PC-9 (cell line): ENCODE data around the gene RPL10A. TPM values are rescaled to one million over a fixed set of nuclear protein-coding genes. Genes with fewer than 3 reads are reported as not detected.

Experiments
- BruUV-seq: library from RNA; stranded (reverse); fragments of 400-500 nt; replicated peaks from 2 replicates; lab custom pipeline; 2021; lab: Mats Ljungman, UMichigan
- CTCF ChIA-PET: fragments of 300-600 bp; sonication (Branson Sonifier 250); formaldehyde crosslinking; loops from one replicate; lab custom pipeline; 2022; ENCODE audit warnings: antibody characterized with exemption; lab: Charles Lee
- POLR2A ChIA-PET: fragments of 300-600 bp; sonication (Branson Sonifier 250); formaldehyde crosslinking; loops from one replicate; lab custom pipeline; 2022; ENCODE audit warnings: antibody characterized with exemption; ENCODE audit not compliant: unreplicated experiment; lab: Charles Lee
- DNase-seq, 2 experiments: peaks; one replicate each; pipeline versions ENCODE4 v3.0.0 to v3.0.0-alpha.2; 2015 to 2022; ENCODE audit warnings: mixed read lengths in 1 of 2
- H2AFZ ChIP-seq: fragments of 200-600 bp; sonication (generic); 2 replicates; pipeline ENCODE4 v1.8.1; 2017; ENCODE audit warnings: antibody characterized with exemption
- H3F3A ChIP-seq: fragments of 200-600 bp; sonication (generic); 2 replicates; pipeline ENCODE4 v1.8.1; 2017; ENCODE audit warnings: antibody characterized with exemption, mild to moderate bottlenecking, low read depth; ENCODE audit not compliant: insufficient read depth
- H3K27ac ChIP-seq: fragments of 200-600 bp; sonication (generic); 2 replicates; pipeline ENCODE4 v1.6.1; 2016; ENCODE audit warnings: mixed run types
- H3K27me3 ChIP-seq: fragments of 200-600 bp; sonication (generic); 2 replicates; pipeline ENCODE4 v1.6.1; 2016; ENCODE audit warnings: low read depth, mixed run types; ENCODE audit not compliant: insufficient read depth
- H3K36me3 ChIP-seq: fragments of 200-600 bp; sonication (generic); 2 replicates; pipeline ENCODE4 v1.6.1; 2016; ENCODE audit warnings: low read depth, mixed run types
- H3K4me1 ChIP-seq: fragments of 200-600 bp; sonication (generic); replicated peaks from 2 replicates; pipeline ENCODE4 v1.6.1; 2016; ENCODE audit warnings: mixed run types; ENCODE audit not compliant: insufficient read depth
- H3K4me2 ChIP-seq: fragments of 200-600 bp; sonication (generic); 2 replicates; pipeline ENCODE4 v1.6.1; 2017; ENCODE audit warnings: mixed run types
- H3K4me3 ChIP-seq: fragments of 200-600 bp; sonication (generic); 2 replicates; pipeline ENCODE4 v1.6.1; 2016; ENCODE audit warnings: mixed run types
- H3K79me2 ChIP-seq: fragments of 200-600 bp; sonication (generic); 2 replicates; pipeline ENCODE4 v1.6.1; 2017; ENCODE audit warnings: low read depth, mixed run types
- H3K9me2 ChIP-seq: fragments of 200-600 bp; sonication (generic); 2 replicates; pipeline ENCODE4 v1.8.1; 2017; ENCODE audit warnings: mild to moderate bottlenecking; ENCODE audit not compliant: insufficient read depth
- H3K9me3 ChIP-seq: fragments of 200-600 bp; sonication (generic); 2 replicates; pipeline ENCODE4 v1.8.1; 2016; ENCODE audit warnings: low read depth; ENCODE audit not compliant: insufficient read depth
- H4K20me1 ChIP-seq: fragments of 200-600 bp; sonication (generic); 2 replicates; pipeline ENCODE4 v1.8.1; 2017; ENCODE audit not compliant: insufficient read depth
- EZH2 ChIP-seq: fragments of 200-600 bp; sonication (generic); IDR thresholded peaks from 2 replicates; pipeline ENCODE4 v1.8.0; 2017; ENCODE audit warnings: antibody characterized with exemption, low read depth
- intact Hi-C: fragments of 100-400 bp; cut with micrococcal nuclease; formaldehyde crosslinking; loops from one replicate; pipeline ENCODE4 v1.10.0; 2022; ENCODE audit not compliant: unreplicated experiment
- total RNA-seq: library from RNA; stranded (reverse); gene quantifications from 2 replicates; pipeline ENCODE4 v1.2.3, GENCODE V29; 2021
- TF ChIP-seq, protein P1 (sequence below): fragments of 200-600 bp; sonication (generic); conservative IDR thresholded peaks from 2 replicates; pipeline ENCODE4 v1.6.1; 2017; ENCODE audit warnings: mixed run types, antibody characterized with exemption, mild to moderate bottlenecking, moderate library complexity

Gene RPL10A
- total RNA-seq, 1 experiment from 2014 or later: 1,335 TPM

DNA sequence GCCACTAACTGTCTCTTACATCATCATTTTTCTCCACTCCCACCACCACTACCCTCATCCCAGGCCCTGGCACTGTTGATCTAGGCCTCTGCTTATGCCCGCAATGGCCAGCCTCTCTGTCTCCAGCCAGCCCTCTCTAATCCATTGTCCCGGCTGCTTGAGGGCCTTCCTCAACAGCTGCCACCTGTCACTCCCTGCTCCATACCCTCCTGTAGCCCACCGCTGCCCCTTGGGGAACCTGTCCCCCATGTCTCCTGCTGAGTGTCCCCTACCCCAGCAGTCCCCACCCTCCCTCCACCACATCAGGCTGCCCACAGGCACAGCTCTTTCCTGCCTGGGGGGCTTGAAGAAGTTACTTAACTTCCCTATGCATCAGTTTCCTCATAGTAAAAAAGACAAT is 15.3 kb downstream of the RPL10A start:
- H4K20me1 ChIP-seq: no peaks in the 10 kb centered on the region
- intact Hi-C loops: no loop called here
- H3K9me2 ChIP-seq: no peaks in the 10 kb centered on the region
- TF ChIP-seq, protein P1, sequence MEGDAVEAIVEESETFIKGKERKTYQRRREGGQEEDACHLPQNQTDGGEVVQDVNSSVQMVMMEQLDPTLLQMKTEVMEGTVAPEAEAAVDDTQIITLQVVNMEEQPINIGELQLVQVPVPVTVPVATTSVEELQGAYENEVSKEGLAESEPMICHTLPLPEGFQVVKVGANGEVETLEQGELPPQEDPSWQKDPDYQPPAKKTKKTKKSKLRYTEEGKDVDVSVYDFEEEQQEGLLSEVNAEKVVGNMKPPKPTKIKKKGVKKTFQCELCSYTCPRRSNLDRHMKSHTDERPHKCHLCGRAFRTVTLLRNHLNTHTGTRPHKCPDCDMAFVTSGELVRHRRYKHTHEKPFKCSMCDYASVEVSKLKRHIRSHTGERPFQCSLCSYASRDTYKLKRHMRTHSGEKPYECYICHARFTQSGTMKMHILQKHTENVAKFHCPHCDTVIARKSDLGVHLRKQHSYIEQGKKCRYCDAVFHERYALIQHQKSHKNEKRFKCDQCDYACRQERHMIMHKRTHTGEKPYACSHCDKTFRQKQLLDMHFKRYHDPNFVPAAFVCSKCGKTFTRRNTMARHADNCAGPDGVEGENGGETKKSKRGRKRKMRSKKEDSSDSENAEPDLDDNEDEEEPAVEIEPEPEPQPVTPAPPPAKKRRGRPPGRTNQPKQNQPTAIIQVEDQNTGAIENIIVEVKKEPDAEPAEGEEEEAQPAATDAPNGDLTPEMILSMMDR: no peak
- no peak for TF ChIP-seq EZH2
- no peak overlapping the region for H3K27ac ChIP-seq
- no peaks in the 10 kb centered on the region for H3K27me3 ChIP-seq
- peaks cover 14% of the 10 kb centered on the region for H3K79me2 ChIP-seq
- ChIA-PET POLR2A (no interaction called here), CTCF (no interaction called here)
- no peak for DNase-seq
- no peaks in the 10 kb centered on the region for H3K36me3 ChIP-seq
- no TSS peak for BruUV-seq
- H3K9me3 ChIP-seq: no peaks in the 10 kb centered on the region
- no peak overlapping the region for H3K4me3 ChIP-seq
- H3K4me1 ChIP-seq: peaks cover 45% of the 10 kb centered on the region
- no peak overlapping the region for H2AFZ ChIP-seq
- H3F3A ChIP-seq: peaks cover 35% of the 10 kb centered on the region
- no peak overlapping the region for H3K4me2 ChIP-seq

DNA sequence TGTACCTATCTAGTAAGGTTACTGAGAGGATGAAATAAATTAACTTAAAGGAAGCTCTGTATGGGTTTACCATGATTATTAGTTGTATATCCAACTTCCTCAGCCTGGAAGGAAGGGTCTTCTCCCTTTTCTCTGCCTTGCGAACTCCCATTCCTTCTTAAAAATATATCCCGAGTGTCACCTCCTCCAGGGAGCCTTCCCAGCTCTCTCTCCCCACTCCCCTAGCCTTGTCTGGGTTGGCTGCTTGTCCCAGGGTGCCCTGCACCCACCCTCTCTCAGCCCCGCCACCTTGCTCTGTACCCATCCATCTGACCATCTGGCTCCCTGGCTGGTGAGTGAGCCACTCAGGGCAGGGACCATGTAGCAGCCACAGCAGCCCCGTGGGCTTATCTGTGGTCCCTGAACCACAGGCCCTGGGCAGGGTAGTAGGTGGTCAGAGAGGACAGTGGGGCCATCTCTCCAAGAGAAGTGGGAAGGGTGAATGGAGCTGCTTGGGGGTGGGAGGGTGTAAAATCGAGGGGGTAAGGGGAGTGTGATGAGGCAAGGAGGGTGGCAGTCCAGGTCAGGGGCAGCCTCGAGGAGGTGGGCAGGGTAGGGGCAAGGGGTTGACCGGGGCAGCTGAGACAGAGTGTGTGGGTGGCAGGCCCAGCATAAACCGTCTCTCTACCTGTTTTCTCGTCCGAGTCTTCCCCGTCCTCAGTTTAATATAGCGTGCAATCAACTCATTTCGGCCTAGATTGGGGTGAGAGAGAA is 15.9 kb downstream of the RPL10A start:
- CTCF ChIA-PET: no interaction called here
- H3K9me3 ChIP-seq: no peaks in the 10 kb centered on the region
- POLR2A ChIA-PET: no interaction called here
- H3K9me2 ChIP-seq: no peaks in the 10 kb centered on the region
- H3K79me2 ChIP-seq: peaks cover 18% of the 10 kb centered on the region
- peaks cover 41% of the 10 kb centered on the region for H3F3A ChIP-seq
- H2AFZ ChIP-seq: no peak overlapping the region
- no peaks in the 10 kb centered on the region for H3K27me3 ChIP-seq
- BruUV-seq: no TSS peak
- no peaks in the 10 kb centered on the region for H3K36me3 ChIP-seq
- H4K20me1 ChIP-seq: no peaks in the 10 kb centered on the region
- TF ChIP-seq, protein P1: no peak
- no peak for TF ChIP-seq EZH2
- H3K4me1 ChIP-seq: peaks cover 51% of the 10 kb centered on the region
- H3K27ac ChIP-seq: peak overlapping the region; percentile 99; the same call in 1 of the 2 replicates
- peak overlapping the region; percentile 98 for H3K4me2 ChIP-seq
- H3K4me3 ChIP-seq: no peak overlapping the region
- intact Hi-C loops: loop anchor here (2.0 kb wide), 1 partner anchor 15 kb away; the partner anchor contains the start of gene RPL10A
- DNase-seq: no peak

DNA sequence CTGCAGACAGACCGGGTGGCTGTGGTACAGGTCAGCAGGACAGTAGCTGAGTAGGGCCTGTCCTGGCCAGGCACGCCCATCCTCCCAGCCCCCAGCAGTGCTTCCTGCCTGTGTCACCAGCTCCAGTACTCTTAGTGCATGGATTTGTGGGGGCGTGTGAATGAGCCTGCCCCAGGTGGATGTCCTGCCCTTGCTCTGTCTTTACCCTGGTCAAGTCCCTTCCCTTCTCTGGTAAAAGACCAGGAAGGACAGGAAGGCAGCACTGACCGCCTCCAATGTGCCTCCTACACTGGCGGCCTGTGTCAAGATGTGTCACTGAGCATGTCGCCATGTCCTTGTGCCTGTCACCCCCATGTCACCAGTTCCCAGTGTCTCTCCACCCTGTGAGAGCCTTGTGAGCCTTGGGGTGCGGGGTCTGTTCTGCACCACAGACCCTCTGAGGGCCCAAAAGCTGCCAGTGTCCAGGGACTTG is 16.8 kb downstream of the RPL10A start:
- CTCF ChIA-PET: no interaction called here
- Histone ChIP-seq H3K4me3 (peak overlapping the region; percentile 58; the same call in 1 of the 2 replicates), H3K27ac (peak overlapping the region; percentile 99), H3K4me2 (peak overlapping the region; percentile 98), H2AFZ (no peak overlapping the region), H3K79me2 (peaks cover 24% of the 10 kb centered on the region), H3K27me3 (no peaks in the 10 kb centered on the region), H3K36me3 (no peaks in the 10 kb centered on the region), H4K20me1 (no peaks in the 10 kb centered on the region), H3F3A (peaks cover 45% of the 10 kb centered on the region), H3K4me1 (peaks cover 55% of the 10 kb centered on the region), H3K9me3 (no peaks in the 10 kb centered on the region), H3K9me2 (no peaks in the 10 kb centered on the region)
- no peak for TF ChIP-seq EZH2
- TF ChIP-seq, protein P1: no peak
- POLR2A ChIA-PET: interaction anchor here (0.5 kb wide), 2 partner anchors 22 to 1060 kb away, joined by 3 to 7 read pairs; no protein-coding TSS in a partner anchor
- BruUV-seq: no TSS peak
- intact Hi-C loops: loop anchor here (1.0 to 2.0 kb wide), 3 partner anchors 12 to 94 kb away; partner anchors contain the start of genes RPL10A and TEAD3
- DNase-seq: peak; percentile 70 to 78
